ENCODE results near the gene RCSD1.

DNA sequence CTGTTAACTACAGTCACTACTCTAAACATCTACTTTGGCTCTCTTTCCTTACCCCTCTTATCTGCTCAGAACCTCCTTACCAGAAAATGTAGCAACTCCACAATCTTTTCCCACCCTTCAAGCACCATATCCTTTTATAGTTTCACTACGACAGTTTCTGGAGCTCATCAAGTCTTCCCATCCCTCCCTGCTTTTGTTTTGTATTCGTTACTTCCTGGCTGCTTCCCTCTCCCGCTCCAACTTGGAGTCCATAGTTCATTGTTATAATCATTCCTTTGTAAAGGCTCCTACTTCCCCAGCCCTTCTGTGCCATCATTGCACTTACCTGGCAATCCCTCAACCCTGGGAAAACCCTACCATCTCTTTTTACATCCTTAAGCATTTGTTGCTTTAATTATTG is 109.7 kb downstream of the RCSD1 start:
- TF ChIP-seq CEBPB (IDR thresholded peaks at IDR 0.05) (no peak), YY1 (IDR thresholded peaks at IDR 0.05; ENCODE audit: low read depth) (no peak), REST (IDR thresholded peaks at IDR 0.05; ENCODE audit: low read depth) (no peak), EGR1 (IDR thresholded peaks at IDR 0.05) (no peak), EP300 (IDR thresholded peaks at IDR 0.05; ENCODE audit: borderline replicate concordance) (no peak), CREB1 (IDR thresholded peaks at IDR 0.05; ENCODE audit: low read depth) (no peak), NFIC (IDR thresholded peaks at IDR 0.05) (no peak), FOXM1 (IDR thresholded peaks at IDR 0.05; ENCODE audit: borderline replicate concordance, low read depth) (no peak), TAF1 (IDR thresholded peaks at IDR 0.05; ENCODE audit: low read depth) (no peak), USF1 (IDR thresholded peaks at IDR 0.05) (no peak), TEAD4 (IDR thresholded peaks at IDR 0.05) (no peak), ZBTB7A (IDR thresholded peaks at IDR 0.05; ENCODE audit: low read depth) (no peak)
- TF ChIP-seq, protein P1, sequence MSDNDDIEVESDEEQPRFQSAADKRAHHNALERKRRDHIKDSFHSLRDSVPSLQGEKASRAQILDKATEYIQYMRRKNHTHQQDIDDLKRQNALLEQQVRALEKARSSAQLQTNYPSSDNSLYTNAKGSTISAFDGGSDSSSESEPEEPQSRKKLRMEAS (IDR thresholded peaks at IDR 0.05), result no peak
